Lower leg skin (tissue), 3 donors: ENCODE data around the gene CES4A.

Source experiments
- POLR2A ChIP-seq, 2 donors: fragments of 450-650 bp; IDR thresholded peaks; one replicate each; pipeline ENCODE4 v1.6.1; 2016 to 2017; ENCODE audit warnings: antibody characterized with exemption in 2 of 2, mild to moderate bottlenecking in 1 of 2, moderate library complexity in 1 of 2
- TF ChIP-seq, protein P1 (sequence below), 3 donors: fragments of 450-650 bp; IDR thresholded peaks; one replicate each; pipeline ENCODE4 v1.5.1; 2016; ENCODE audit warnings: antibody characterized with exemption in 3 of 3, mild to moderate bottlenecking in 3 of 3, moderate library complexity in 2 of 3

DNA sequence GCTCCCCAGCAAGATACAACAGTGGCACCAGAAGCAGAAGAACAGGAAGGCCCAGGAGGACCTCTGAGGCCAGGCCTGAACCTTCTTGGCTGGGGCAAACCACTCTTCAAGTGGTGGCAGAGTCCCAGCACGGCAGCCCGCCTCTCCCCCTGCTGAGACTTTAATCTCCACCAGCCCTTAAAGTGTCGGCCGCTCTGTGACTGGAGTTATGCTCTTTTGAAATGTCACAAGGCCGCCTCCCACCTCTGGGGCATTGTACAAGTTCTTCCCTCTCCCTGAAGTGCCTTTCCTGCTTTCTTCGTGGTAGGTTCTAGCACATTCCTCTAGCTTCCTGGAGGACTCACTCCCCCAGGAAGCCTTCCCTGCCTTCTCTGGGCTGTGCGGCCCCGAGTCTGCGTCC lies 15.4 kb upstream of the CES4A start:
- no peak for TF ChIP-seq POLR2A (IDR thresholded peaks at IDR 0.05)
- TF ChIP-seq, protein P1, sequence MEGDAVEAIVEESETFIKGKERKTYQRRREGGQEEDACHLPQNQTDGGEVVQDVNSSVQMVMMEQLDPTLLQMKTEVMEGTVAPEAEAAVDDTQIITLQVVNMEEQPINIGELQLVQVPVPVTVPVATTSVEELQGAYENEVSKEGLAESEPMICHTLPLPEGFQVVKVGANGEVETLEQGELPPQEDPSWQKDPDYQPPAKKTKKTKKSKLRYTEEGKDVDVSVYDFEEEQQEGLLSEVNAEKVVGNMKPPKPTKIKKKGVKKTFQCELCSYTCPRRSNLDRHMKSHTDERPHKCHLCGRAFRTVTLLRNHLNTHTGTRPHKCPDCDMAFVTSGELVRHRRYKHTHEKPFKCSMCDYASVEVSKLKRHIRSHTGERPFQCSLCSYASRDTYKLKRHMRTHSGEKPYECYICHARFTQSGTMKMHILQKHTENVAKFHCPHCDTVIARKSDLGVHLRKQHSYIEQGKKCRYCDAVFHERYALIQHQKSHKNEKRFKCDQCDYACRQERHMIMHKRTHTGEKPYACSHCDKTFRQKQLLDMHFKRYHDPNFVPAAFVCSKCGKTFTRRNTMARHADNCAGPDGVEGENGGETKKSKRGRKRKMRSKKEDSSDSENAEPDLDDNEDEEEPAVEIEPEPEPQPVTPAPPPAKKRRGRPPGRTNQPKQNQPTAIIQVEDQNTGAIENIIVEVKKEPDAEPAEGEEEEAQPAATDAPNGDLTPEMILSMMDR (IDR thresholded peaks at IDR 0.05) = no peak
